CD14-positive monocyte (primary cell): ENCODE data around the gene DCAF8L2. TPM values are rescaled to one million over a fixed set of nuclear protein-coding genes. Genes with fewer than 3 reads are reported as not detected.

Source experiments
- DNase-seq, 3 donors: peaks; one replicate each; pipeline ENCODE4 v3.0.0-alpha.2; 2011 to 2022
- H2AFZ ChIP-seq: 2 replicates; pipeline ENCODE4 v1.6.0; 2012; ENCODE audit warnings: mild to moderate bottlenecking, low read depth, low read length, inconsistent platforms; ENCODE audit not compliant: insufficient read depth, poor library complexity, severe bottlenecking
- H3K27ac ChIP-seq, 2 donors: 1 replicate in 1 of 2; 2 replicates in 1 of 2; pipeline ENCODE4 v1.5.1; 2012 to 2013; ENCODE audit warnings: low read length in 2 of 2, control low read depth in 1 of 2, inconsistent platforms in 1 of 2, low read depth in 1 of 2, mild to moderate bottlenecking in 1 of 2
- H3K27me3 ChIP-seq, 2 donors: one replicate each; pipeline versions ENCODE4 v1.6.0 to v1.6.1; 2011 to 2013; ENCODE audit warnings: low read length in 2 of 2; ENCODE audit not compliant: control insufficient read depth in 2 of 2, insufficient read depth in 2 of 2
- H3K36me3 ChIP-seq, 2 donors: replicated peaks in 1 of 2; 1 replicate in 1 of 2; 2 replicates in 1 of 2; pipeline versions ENCODE4 v1.5.1 to v1.6.1; 2012 to 2013; ENCODE audit warnings: low read length in 2 of 2, control low read depth in 1 of 2, inconsistent platforms in 1 of 2, mild to moderate bottlenecking in 1 of 2; ENCODE audit not compliant: insufficient read depth in 2 of 2, control insufficient read depth in 1 of 2
- H3K4me1 ChIP-seq, 2 donors: 1 replicate in 1 of 2; 2 replicates in 1 of 2; pipeline versions ENCODE4 v1.5.1 to v1.6.1; 2012 to 2013; ENCODE audit warnings: low read length in 2 of 2, control low read depth in 1 of 2, inconsistent platforms in 1 of 2, mild to moderate bottlenecking in 1 of 2, moderate library complexity in 1 of 2; ENCODE audit not compliant: insufficient read depth in 2 of 2, control insufficient read depth in 1 of 2
- H3K4me2 ChIP-seq: replicated peaks from 2 replicates; pipeline ENCODE3; 2012; ENCODE audit warnings: low read length, moderate library complexity, mild to moderate bottlenecking; ENCODE audit not compliant: poor library complexity, severe bottlenecking; ENCODE audit errors: extremely low read depth
- H3K4me3 ChIP-seq, 3 experiments: fragments of 200-600 bp in 1 of 3; sonication (generic) in 1 of 3; replicated peaks in 1 of 3; 1 replicate in 2 of 3; 2 replicates in 1 of 3; pipeline ENCODE4 v1.5.1; 2011 to 2013; ENCODE audit warnings: low read length in 3 of 3, mild to moderate bottlenecking in 3 of 3, control low read depth in 2 of 3, low read depth in 2 of 3, inconsistent platforms in 1 of 3, moderate library complexity in 1 of 3
- H3K79me2 ChIP-seq: 2 replicates; pipeline ENCODE4 v1.6.0; 2012; ENCODE audit warnings: mild to moderate bottlenecking, control low read depth, inconsistent platforms, low read length, moderate library complexity; ENCODE audit not compliant: insufficient read depth
- H3K9ac ChIP-seq: 2 replicates; pipeline ENCODE4 v1.6.0; 2017; ENCODE audit warnings: low read length, mild to moderate bottlenecking; ENCODE audit not compliant: insufficient read depth, poor library complexity, severe bottlenecking
- H3K9me3 ChIP-seq, 2 donors: replicated peaks in 1 of 2; 1 replicate in 1 of 2; 2 replicates in 1 of 2; pipeline versions ENCODE4 v1.5.1 to v1.6.1; 2012 to 2013; ENCODE audit warnings: low read length in 2 of 2, control low read depth in 1 of 2; ENCODE audit not compliant: control insufficient read depth in 1 of 2, insufficient read depth in 1 of 2
- H4K20me1 ChIP-seq: 2 replicates; pipeline ENCODE4 v1.6.0; 2012; ENCODE audit warnings: mild to moderate bottlenecking, low read length, control low read depth, moderate library complexity; ENCODE audit not compliant: insufficient read depth
- H3K27ac Mint-ChIP-seq, 7 donors: one replicate each; pipeline ENCODE4 v1.8.0; 2020; ENCODE audit warnings: mild to moderate bottlenecking in 7 of 7, mixed read lengths in 7 of 7, moderate library complexity in 6 of 7, inconsistent platforms in 2 of 7
- H3K27me3 Mint-ChIP-seq, 3 donors: one replicate each; pipeline ENCODE4 v1.8.0; 2021 to 2022; ENCODE audit warnings: low read depth in 3 of 3, mild to moderate bottlenecking in 3 of 3, mixed read lengths in 3 of 3, moderate library complexity in 3 of 3, inconsistent platforms in 1 of 3
- H3K36me3 Mint-ChIP-seq, 2 donors: one replicate each; pipeline ENCODE4 v1.8.0; 2020; ENCODE audit warnings: mixed read lengths in 2 of 2, inconsistent platforms in 1 of 2, mild to moderate bottlenecking in 1 of 2
- H3K4me1 Mint-ChIP-seq: one replicate; pipeline ENCODE4 v1.8.0; 2020; ENCODE audit warnings: mild to moderate bottlenecking, mixed read lengths
- H3K4me3 Mint-ChIP-seq, 2 donors: one replicate each; pipeline ENCODE4 v1.8.0; 2020; ENCODE audit warnings: mild to moderate bottlenecking in 2 of 2, mixed read lengths in 2 of 2, moderate library complexity in 1 of 2
- H3K9me3 Mint-ChIP-seq, 7 donors: one replicate each; pipeline ENCODE4 v1.8.0; 2020 to 2022; ENCODE audit warnings: mixed read lengths in 7 of 7, mild to moderate bottlenecking in 6 of 7, moderate library complexity in 6 of 7, inconsistent platforms in 2 of 7
- WGBS: methylation state at CpG from one replicate; pipeline ENCODE4 v1.1.5; 2013; ENCODE audit warnings: missing lambda C conversion rate; ENCODE audit not compliant: insufficient coverage; 5-methylcytosine and 5-hydroxymethylcytosine counted together
- intact Hi-C, 2 donors: fragments of 100-400 bp; cut with micrococcal nuclease; formaldehyde crosslinking; loops; one replicate each; pipeline versions ENCODE4 v1.15.0 to v1.15.1; 2023
- polyA plus RNA-seq, 3 donors: library from polyadenylated mRNA; depleted of rRNA in 1 of 3; unstranded in 2 of 3; stranded (reverse) in 1 of 3; fragments of 300-500 nt in 2 of 3; fragments of >200 nt in 1 of 3; fragmentation: Illumina TruSeq in 2 of 3; gene quantifications; 1 replicate in 2 of 3; 2 replicates in 1 of 3; pipeline ENCODE4 v1.2.3, GENCODE V29; 2012 to 2021
- TF ChIP-seq, protein P1 (sequence below): fragments of 200-600 bp; IDR thresholded peaks from one replicate; pipeline ENCODE4 v1.8.0; 2022; ENCODE audit warnings: antibody characterized with exemption, mild to moderate bottlenecking

Gene DCAF8L2
- polyA plus RNA-seq, 3 donors, result not detected

DNA sequence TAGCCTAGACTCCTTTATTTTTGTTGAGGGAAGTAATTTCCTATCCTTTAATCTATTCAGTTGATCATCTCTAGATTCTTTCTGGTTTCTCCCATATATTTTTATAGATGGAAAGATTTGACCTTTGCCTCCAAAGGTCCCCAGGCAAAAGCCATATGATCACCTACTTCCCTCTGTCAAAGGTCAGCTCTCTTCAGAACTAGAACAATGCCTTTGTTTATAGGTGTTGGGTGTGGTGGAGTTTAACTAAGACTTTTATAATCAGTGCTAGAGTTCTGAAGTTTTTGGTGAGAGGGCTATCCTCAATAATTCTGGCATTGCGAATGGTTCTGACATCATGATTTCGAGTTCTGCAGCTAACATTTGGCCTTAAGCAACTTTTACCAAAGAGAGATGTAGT is 19.0 kb upstream of the DCAF8L2 start:
- WGBS, result no CpG with 5 or more reads among the region's 2 CpGs

DNA sequence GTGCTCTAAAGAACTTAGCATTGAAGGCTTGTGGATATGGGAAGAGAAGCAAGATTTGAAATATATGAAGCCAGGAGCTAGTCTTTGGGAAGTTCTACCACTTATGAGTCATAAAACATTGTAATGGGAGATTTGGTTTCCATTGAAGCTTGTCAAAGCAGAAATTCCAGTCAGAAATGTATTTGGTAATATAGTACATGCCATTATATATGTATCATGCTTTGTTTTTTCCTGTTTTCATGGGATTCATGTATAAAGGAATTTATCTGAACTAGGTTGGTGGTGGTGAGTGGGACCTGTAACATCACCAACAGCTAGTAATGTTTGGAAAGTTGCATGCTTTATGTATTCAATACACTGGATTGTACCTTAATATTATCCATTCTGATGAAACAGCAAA is 14.6 kb upstream of the DCAF8L2 start:
- DNase-seq, result no peak
- Histone ChIP-seq H4K20me1 (no peaks in the 10 kb centered on the region), H3K9ac (no peak overlapping the region), H3K9me3 (no peaks in the 10 kb centered on the region), H3K36me3 (no peaks in the 10 kb centered on the region), H3K4me2 (no peak overlapping the region), H3K4me3 (no peak overlapping the region), H3K27me3 (no peaks in the 10 kb centered on the region), H3K27ac (no peak overlapping the region), H3K79me2 (no peaks in the 10 kb centered on the region), H3K4me1 (no peaks in the 10 kb centered on the region), H2AFZ (no peak overlapping the region)
- Mint-ChIP-seq H3K36me3 (no peaks in the 10 kb centered on the region), H3K27me3 (no peaks in the 10 kb centered on the region), H3K9me3 (peaks cover 0 to 8% (median 0%) of the 10 kb centered on the region in 7 donors), H3K4me3 (no peak overlapping the region), H3K4me1 (no peaks in the 10 kb centered on the region), H3K27ac (no peak overlapping the region)
- intact Hi-C loops, result no loop called here
- TF ChIP-seq, protein P1, sequence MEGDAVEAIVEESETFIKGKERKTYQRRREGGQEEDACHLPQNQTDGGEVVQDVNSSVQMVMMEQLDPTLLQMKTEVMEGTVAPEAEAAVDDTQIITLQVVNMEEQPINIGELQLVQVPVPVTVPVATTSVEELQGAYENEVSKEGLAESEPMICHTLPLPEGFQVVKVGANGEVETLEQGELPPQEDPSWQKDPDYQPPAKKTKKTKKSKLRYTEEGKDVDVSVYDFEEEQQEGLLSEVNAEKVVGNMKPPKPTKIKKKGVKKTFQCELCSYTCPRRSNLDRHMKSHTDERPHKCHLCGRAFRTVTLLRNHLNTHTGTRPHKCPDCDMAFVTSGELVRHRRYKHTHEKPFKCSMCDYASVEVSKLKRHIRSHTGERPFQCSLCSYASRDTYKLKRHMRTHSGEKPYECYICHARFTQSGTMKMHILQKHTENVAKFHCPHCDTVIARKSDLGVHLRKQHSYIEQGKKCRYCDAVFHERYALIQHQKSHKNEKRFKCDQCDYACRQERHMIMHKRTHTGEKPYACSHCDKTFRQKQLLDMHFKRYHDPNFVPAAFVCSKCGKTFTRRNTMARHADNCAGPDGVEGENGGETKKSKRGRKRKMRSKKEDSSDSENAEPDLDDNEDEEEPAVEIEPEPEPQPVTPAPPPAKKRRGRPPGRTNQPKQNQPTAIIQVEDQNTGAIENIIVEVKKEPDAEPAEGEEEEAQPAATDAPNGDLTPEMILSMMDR, result no peak

More for the DNA sequence above, 19.0 kb upstream of the DCAF8L2 start:
- H3K4me2 ChIP-seq, result no peak overlapping the region
- no peaks in the 10 kb centered on the region for H4K20me1 ChIP-seq
- no peak overlapping the region for H3K27ac ChIP-seq
- H3K4me3 ChIP-seq, result no peak overlapping the region
- Mint-ChIP-seq H3K4me1 (no peaks in the 10 kb centered on the region), H3K27ac (no peak overlapping the region), H3K27me3 (peaks cover 0 to 2% (median 1%) of the 10 kb centered on the region in 3 donors), H3K9me3 (peaks cover 0 to 8% (median 0%) of the 10 kb centered on the region in 7 donors), H3K36me3 (no peaks in the 10 kb centered on the region), H3K4me3 (no peak overlapping the region)
- no peak overlapping the region for H3K9ac ChIP-seq
- H3K9me3 ChIP-seq, result no peaks in the 10 kb centered on the region
- H3K27me3 ChIP-seq, result no peaks in the 10 kb centered on the region
- no peak overlapping the region for H2AFZ ChIP-seq
- no peaks in the 10 kb centered on the region for H3K36me3 ChIP-seq
- H3K79me2 ChIP-seq, result no peaks in the 10 kb centered on the region
- no peaks in the 10 kb centered on the region for H3K4me1 ChIP-seq
- intact Hi-C loops, result no loop called here
- DNase-seq, result no peak
- TF ChIP-seq, protein P1, result no peak
